GM04504 (cell line): ENCODE data around the gene NKD1.

Experiments used
- DNase-seq: peaks from one replicate; pipeline ENCODE4 v3.0.0-alpha.2; 2012; ENCODE audit warnings: low read depth

The NKD1 gene

GRCh38 chr16:50558913-50559312 lies 10.7 kb downstream of the NKD1 start:
- no peak for DNase-seq

GRCh38 chr16:50559342-50559741 lies 11.1 kb downstream of the NKD1 start:
- no peak for DNase-seq

DNA sequence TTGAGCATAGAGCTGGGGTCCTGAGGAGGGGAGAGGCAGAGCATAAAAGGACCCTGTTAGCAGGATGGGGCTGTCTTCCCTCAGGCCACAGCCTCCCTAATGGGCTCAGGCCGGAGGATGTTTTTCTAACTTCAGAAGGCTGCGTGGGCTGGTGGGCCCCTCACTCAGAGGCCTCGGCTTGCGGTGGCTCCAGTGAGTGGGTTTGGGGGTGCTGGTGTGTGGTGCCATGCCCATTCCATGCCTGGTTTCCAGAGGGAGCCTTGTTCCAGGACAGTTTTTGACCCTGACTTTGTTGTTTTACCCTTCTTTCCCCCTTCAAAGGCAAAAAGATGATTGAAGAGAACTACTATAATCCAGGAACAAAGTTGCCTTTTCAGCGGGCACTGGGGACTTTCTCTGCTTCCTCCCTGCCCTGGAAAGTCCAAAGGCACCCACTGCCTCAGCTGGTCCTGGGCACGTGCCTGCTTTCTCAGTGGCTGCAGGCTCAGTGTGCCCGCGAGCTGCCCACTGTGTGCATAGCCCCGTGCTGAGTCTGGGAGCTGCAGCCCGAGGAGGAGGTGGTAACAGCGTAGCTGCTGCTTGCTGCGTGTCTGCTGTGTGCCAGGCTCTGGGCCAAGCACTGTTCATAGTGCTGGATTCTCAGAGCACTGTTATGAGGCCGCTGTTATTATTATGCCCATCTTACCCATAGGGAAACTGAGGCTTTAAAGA lies 11.8 kb downstream of the NKD1 start:
- DNase-seq: no peak

DNA sequence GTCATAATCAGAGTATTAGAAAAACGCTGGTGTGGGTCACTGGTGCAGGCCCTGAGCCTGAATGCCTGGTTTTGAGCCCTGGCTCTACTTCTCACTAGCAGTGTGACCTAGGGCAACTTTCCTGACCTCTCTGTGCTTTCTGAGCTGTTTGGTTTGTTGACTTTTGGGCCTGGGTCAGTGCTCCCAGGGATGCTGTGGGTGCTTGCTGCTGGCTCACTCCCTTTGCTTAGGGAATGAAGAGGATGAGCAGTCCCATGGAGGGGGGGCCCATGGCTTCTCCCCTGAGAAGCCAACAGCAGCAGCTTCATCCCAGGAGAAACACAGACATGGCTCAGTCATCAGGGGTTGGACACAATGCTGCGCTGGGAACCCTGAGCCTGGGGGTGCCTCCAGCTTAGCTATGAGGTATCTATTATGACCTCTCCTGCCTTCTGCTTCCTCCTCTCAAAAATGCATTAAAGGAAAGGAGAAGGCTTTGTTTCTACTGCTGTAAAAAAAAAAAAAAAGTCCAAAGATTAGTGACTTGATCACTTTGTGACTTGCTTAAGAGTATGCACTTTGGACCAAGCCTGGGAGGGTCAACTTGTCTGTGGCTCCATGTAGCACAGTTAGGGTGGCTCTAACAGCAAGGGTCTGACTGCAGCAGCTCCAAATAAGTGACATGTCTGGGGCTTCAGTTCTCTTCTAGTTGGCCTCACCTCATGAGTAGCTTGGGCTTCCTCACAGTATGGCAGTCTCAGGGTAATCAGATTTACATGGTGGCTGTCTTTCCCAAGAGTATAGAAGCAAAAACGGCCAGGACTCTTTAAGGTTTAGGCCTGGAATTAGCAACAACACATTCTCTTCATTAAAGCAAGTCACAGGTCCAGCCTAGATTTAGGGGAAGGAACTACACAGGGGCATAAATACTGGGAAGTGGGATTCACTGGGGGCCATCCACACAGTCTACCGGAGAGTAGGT lies 13.0 kb downstream of the NKD1 start:
- no peak for DNase-seq

- no peak for DNase-seq
Measured at GRCh38 chr16:50562657-50563056, 14.5 kb downstream of the NKD1 start.

- no peak for DNase-seq
Measured at GRCh38 chr16:50563989-50564388, 15.8 kb downstream of the NKD1 start.

DNA sequence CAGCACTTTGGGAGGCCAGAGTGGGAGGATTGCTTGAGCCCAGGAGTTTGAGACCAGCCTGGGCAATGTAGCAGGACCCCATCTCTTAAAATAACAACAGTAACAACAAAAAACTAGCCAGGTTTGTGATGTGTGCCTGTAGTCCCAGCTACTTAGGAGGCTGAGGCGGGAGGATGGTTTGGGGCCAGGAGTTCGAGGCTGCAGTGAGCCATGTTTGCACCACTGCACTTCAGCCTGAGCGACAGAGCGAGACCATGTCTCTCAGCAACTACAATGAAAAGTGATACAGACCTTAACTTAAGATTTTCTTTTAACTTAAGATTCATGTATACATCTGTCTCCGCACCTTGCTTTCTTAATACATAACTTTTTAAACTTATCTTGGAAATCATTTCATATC lies 17.2 kb downstream of the NKD1 start:
- no peak for DNase-seq

- no peak for DNase-seq
Measured at GRCh38 chr16:50566014-50566962, 18.1 kb downstream of the NKD1 start.

GRCh38 chr16:50567651-50568050 lies 19.5 kb downstream of the NKD1 start:
- DNase-seq: no peak

DNA sequence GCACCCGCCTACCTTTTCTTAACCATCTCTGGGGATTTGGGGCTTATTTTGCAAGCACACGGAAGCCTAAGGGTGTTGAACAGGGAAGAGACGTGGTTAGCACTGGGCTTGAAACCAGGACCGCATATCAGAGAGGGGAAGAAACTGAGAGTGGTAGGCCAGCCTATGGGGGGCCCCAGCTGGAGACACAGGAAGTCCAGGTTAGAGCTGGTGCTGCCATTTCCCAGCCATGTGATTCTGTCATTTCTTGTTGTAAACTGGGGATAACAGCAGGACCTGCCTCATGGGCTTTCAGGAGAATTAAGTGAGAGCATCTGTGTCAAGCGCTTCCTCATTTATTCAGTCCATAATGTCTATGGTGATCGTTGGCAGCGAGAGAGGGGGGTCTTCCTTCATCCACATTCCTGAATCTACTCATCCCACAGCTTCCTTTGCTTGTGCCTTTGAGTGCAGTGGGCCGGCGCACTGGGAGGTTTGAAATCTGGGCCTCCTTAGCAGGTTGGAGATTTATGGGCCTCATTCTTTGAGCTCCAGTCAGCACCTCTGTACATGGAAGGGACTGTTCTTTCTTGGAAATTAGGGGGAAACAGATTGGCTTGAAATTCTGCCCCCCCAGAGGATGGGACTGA lies 20.1 kb downstream of the NKD1 start:
- no peak for DNase-seq

DNA sequence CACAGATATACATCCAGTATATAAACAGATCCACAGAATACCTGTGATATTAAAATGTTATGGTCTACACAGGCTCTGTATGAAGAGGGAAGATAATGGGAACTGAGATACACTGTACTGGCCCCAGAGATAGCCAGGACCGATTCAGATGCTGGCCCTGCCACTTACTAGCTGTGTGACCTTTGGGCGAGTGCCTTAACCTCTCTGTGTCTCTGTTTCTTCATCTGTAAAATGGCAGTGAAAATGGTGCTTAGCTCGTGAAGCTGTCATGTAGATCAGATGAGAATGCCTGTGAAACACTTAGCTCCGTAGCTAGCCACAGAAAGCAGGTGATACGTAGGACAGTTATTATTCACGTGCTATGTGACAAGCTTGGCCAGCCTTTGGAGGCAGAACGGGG lies 22.2 kb downstream of the NKD1 start:
- no peak for DNase-seq

DNA sequence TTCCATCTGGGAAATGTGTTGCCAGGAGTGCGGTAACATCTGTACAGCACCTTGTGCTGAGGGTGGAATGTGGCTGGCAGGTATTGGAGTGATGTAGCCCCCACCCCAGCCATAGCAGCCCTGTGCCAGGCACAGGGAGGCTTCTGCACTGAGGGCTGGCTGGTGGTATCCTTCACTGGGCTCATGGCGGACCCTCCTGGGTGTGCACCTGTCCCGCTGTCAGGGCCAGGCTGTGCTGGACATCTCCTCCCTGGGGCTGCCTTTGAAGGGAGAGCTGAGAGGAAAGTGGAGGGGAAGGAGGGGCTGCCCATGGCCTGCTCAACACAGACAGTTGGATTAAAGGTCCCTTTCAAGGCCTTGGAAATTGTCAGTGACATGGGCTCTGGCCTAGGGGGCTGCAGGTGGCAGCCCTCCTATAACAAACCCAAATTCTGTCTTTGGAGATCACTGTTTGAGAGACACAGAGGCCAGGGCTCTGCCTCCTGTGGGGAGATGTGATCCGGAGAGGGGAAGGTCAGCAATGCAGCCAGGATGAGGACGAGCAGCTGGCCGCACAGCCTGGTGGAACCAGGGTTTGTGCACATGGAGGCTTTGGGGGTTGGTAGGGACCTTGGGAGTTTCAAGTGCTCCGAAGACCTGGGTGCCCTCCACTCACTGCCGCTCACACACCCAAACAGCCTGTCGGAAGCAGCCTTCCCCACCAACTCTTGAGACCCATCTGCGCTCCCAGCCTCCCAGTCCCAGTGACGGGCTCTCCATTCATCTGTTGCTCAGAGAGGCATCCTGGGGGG lies 22.8 kb downstream of the NKD1 start:
- DNase-seq: no peak

GRCh38 chr16:50571786-50572185 lies 23.6 kb downstream of the NKD1 start:
- no peak for DNase-seq

- DNase-seq: no peak
Measured at GRCh38 chr16:50572700-50573099, 24.5 kb downstream of the NKD1 start.

DNA sequence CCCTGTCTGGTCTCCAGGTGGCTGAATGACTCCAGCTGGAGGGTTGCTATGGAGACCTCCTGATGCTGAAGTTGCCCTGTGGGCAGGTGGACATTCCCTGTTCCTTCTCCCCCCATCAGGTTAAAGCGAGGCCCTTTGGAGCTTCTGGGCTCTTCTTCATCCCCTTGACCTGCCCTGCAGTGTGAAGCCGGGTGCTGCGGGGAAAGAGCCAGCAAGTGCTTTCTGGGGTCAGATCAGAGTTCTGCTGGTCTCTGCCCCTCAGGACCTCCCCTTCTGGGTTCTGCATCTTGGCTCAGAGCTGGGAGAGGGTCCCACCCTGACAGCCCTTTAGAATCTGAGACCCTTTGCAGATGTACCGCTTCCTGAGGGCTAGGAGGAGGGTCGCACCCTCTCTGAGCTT lies 25.1 kb downstream of the NKD1 start:
- no peak for DNase-seq

DNA sequence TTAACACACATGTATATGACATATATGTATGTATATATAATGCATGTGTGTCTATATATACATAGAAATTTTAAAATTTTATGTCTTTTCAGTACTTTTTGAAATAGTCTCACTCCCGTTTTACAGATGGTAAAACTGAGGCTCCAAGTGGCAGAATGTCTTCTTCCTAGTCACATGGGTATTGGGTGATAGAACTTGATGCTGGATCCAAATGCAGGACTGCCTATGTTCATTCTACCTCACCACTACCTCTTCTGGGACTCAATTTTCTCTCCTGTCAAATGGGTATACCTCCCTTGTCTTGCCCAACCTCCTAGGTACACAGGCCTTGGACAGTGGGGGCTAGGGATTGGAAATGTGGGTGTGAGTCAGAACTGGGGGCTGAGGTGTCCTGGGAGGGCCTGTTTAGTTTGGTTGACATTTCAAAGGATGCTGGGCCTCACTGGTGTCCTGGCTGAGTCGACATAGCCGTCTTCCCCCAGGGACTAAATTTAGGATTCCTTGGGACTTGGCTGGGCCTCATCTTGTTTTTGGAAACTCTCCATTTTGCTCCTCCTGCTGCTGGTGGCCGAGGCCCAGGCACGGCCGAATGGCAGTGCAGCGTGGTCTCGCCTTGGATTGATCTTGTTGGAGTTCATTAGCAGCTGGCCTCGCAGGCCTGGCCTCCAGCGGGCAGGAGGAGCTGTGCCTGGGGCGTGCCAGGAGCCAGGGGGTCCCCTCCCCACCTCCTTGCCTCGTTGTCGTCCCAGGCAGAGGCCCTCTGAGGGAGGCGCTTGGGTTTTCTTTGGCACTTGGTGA lies 25.9 kb downstream of the NKD1 start:
- DNase-seq: no peak

DNA sequence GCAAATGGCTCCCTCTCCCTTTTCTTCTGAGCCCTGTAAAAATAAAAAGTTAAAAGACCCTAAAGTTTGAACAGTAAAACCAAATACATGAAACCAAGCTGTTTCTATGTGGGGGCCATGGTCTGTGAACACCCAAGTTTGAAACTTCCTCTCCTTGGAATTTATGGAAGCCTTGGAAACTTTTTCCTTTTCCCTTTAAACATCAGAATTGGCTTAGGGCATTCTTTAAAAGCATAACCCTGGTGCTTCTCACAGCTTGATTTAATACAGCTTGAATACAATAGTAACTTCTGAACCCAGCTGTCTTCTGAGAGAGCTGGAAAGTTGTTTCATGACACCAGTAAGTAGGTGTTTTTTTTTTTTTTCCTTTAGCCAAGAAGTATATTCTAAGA lies 26.5 kb downstream of the NKD1 start:
- no peak for DNase-seq

DNA sequence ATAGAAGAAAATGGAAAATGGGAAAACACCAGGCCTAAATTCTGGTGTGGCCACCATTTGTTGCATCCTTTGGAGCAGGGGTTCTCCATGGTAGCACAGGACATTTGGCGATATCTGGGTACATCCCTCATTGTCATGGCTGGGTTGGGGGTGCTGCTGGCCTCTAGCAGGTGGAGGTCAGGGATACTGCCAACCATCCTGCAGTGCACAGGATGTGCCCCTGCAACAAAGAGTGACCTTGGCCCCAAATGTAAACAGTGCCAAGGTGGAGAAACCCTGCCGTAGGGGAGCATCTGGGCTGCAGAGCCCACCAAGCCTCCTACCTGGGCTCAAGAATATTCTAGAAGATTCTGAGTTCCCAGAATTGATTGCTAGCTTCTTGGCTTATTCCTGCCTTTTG lies 27.5 kb downstream of the NKD1 start:
- no peak for DNase-seq

DNA sequence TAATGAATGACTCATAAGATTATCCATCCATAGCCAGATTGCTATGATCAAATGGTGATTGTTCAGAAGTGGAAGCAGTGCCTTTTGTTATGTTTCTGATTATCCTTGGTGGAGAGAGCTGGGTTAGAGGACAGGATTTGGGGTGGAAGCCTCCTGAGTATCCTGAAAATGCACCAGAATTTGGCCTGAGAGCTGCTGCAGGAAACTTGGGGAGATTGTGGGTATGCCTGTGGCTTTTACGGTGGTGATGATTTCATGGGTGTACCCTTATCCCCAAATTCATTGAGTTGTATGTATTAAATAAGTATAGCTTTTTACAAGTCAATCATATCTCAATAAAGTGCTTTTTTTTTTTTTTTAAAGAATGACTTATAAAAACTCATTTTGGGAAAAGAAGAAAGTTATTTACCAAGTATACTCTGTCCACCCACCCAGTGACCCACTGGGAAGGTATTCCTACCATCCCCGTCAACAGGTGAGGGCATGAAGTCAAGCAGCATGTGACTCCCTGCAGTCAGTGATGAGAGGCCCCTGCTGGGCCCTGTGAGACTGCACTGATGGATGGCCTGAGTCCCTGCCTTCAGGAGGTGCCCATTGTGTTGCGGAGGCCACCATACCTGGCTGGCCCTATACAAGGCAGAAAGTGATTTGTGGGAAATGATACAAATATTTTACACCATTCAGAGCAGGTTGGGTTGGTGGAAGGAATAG lies 28.4 kb downstream of the NKD1 start:
- no peak for DNase-seq
